Fibroblast of skin of back (primary cell): ENCODE data around the gene ENOSF1.
A peak's percentile ranks its signal among the peaks of the same experiment; 100 is the strongest.

Experiments
- DNase-seq: peaks from one replicate; pipeline ENCODE4 v3.0.0-alpha.2; 2013

The ENOSF1 gene

DNA sequence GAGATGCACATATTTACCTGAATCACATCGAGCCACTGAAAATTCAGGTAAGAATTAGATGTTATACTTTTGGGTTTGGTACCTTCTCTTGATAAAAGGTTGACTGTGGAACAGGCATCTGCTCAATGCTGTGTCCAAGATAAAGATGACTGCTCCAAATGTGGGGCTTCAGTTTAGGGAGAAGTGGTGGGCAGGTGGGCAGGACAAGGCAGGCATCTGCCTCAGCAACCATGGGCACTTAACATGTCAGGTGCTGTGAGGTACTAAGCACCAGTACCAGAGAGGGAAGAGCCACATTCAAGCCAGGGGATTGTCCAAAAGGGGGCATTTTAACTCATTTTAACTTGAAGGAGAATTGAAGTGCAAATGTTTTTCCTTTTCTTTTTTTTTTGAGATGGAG is 41.0 kb downstream of the ENOSF1 start:
- DNase-seq: no peak

GRCh38 chr18:670522-670921 is 41.9 kb downstream of the ENOSF1 start:
- DNase-seq: no peak

GRCh38 chr18:669077-669476 is 43.4 kb downstream of the ENOSF1 start:
- no peak for DNase-seq

DNA sequence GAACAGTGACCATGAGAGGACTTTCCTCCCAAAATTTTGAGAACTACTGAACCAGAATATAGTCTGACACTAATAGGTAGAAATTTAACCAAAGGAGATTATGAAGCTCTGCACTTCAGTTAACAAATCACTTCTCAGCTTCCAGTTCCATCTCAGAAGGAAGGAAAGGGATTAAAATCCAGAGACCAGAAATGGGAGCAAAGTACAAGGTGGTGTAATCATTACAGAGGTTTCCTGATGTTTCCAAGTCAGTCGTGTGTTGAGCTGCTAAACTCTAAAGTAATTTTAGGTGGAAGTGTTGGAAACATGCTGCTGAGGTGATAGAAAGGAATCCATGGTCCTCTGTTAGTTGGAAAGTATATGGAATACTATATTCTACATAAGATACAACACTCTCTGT is 44.2 kb downstream of the ENOSF1 start:
- DNase-seq: no peak

DNA sequence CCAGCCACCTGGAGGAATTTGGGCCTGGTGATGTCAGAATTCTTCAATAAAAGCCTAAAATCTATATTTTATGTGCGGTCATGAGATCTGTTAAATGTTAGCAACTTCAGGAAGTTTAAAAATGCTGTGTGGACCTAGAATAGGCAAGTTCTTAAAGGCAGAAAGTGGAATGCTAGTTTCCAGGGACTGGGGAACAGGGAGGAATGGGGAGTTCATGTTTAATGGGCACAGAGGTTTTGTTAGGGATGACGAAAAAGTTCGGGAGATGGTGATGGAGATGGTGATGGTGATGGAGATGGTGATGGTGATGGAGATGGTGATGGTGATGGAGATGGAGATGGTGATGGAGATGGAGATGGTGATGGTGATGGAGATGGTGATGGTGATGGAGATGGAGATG is 45.8 kb downstream of the ENOSF1 start:
- DNase-seq: no peak

DNA sequence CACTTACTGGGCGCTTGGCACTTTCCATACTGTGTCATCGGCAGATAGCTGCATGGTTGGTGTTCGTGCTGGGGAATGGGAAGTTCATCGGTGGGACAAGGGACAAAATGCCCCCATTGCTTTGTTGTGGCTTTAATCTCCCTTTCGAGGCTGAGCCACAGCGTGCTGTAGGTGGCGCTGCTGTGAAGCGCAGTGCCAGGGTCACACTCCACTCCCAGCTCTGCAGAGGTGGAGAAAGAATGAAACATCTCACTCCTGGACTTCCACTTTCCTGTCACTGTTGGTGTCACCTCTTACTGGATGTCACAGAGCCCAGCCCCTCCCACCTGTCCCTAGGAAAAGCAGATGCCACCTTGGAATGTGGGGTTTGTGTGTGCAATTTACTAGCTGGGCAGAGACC is 46.3 kb downstream of the ENOSF1 start:
- DNase-seq: no peak

GRCh38 chr18:662197-662596 is 50.2 kb downstream of the ENOSF1 start:
- DNase-seq: no peak

GRCh38 chr18:659597-659996 is 52.8 kb downstream of the ENOSF1 start:
- no peak for DNase-seq

DNA sequence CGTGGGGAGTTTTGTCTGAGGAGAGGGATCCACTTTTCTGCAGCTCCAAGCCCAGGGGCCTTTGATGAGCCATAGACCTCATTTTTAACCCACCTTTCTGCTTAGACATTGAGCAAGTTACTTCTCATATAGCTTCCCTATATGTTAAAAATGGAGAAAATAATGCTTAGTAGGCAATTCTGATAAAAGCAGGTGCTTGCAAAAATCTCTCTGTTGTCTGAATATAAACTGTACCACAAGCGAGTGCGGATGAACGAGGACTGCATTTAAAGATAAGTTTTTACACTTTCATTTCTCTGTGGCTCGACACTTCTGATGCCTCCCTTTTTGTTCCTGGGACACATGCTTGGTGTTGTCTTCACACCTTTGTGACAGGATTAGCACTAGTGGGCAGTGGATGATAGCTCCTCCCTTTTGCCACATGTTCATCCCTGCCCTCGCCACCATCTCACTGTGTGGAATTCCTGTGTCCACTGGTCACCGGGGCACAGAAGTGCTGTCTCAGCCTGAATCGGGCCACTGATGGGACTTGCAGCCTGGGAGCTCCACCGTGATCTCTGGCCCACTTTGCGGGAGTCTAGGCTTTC is 53.4 kb downstream of the ENOSF1 start:
- DNase-seq: no peak

DNA sequence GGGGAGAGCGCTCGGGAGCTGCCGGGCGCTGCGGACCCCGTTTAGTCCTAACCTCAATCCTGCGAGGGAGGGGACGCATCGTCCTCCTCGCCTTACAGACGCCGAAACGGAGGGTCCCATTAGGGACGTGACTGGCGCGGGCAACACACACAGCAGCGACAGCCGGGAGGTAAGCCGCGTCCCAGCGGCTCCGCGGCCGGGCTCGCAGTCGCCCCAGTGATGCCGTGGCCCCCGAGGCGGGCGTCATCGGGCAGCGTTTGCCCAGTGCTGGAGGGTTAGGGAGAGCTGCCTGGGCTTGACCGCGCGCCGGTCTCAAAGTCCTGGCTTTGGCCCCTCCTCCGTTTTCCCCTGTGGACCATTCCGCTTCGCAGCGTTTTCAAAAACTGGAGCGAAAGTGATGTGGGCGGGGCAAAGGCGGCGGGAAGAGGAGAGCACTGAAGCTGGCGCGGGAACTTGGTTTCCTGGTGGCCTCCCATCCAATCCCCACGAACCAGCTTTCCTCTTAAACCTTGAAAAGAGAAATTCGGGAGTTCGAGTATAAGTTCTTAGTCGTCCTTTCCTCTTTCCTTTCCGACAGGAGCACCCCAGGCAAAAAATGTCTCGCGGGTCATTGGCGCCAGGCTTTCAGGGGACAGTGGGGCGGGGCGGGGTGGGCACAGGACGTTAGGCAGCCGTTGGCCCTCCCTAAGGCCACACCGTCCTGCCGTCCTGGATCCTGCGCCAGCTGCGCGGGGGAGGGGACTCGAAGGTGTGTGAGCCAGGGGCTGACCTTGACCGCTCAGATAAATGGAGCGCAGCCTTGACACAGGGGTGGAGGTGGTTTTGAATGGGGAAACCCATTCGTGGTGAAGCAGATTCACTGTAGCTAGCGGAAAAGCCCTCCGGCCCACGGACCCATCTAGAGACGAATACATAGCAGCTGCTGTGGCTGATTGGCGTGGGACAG is 54.2 kb downstream of the ENOSF1 start:
- peak; percentile 92 for DNase-seq

GRCh38 chr18:657311-658000 is 55.0 kb downstream of the ENOSF1 start, which contains the start of gene TYMS:
Gene TYMS (plus strand): TSS chr18:657653. CDS start chr18:657743, 90 bp downstream.
- DNase-seq: peak; percentile 57

- no peak for DNase-seq
Observed at GRCh38 chr18:655445-655844, 57.0 kb downstream of the ENOSF1 start.

GRCh38 chr18:654601-655000 is 57.8 kb downstream of the ENOSF1 start:
- no peak for DNase-seq

- no peak for DNase-seq
Observed at GRCh38 chr18:653512-653911, 58.9 kb downstream of the ENOSF1 start.

DNA sequence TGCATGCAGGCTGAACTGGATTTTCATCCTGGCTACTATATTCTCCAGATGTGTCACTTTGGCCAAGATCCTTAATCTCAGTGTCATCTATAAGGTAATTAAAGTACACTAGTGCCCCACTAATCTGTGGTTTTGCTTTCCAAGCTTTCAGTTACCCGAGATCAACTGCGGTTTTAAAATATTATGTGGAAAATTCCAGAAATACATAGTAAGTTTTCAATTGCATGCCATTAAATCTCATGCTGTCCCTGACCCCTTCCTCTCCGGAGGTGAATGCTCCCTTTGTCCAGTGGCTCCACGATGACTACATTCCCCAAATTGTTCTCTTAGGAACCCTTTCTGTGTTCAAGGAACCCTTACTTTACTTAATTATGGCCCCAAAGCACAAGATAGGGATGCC is 60.3 kb downstream of the ENOSF1 start:
- DNase-seq: peak; percentile 57

GRCh38 chr18:650428-650858 is 62.0 kb downstream of the ENOSF1 start:
- DNase-seq: no peak

GRCh38 chr18:649341-649740 is 63.1 kb downstream of the ENOSF1 start:
- no peak for DNase-seq

GRCh38 chr18:647304-647703 is 65.1 kb downstream of the ENOSF1 start:
- no peak for DNase-seq

- DNase-seq: no peak
Observed at GRCh38 chr18:644395-645004, 67.9 kb downstream of the ENOSF1 start.

GRCh38 chr18:641224-641623 is 71.2 kb downstream of the ENOSF1 start:
- DNase-seq: no peak

DNA sequence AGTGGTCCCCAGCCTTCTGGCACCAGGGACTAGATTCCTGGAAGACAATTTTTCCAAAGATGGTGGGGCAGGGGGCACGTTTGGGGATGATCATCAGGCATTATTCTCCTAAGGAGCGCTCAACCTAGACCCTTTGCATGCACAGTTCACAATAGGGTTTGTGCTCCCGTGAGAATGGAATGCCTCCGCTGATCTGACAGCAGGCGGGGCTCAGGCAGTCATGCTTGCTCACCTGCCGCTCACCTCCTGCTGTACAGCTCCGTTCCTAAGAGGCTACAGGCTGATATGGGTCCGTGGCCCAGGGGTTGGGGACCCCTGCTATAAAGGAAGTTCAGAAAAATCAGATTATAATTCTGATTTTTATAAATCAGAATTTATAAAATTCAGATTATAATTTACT is 77.3 kb downstream of the ENOSF1 start:
- no peak for DNase-seq

- DNase-seq: peak; percentile 25
Observed at GRCh38 chr18:634551-635045, 77.8 kb downstream of the ENOSF1 start.

DNA sequence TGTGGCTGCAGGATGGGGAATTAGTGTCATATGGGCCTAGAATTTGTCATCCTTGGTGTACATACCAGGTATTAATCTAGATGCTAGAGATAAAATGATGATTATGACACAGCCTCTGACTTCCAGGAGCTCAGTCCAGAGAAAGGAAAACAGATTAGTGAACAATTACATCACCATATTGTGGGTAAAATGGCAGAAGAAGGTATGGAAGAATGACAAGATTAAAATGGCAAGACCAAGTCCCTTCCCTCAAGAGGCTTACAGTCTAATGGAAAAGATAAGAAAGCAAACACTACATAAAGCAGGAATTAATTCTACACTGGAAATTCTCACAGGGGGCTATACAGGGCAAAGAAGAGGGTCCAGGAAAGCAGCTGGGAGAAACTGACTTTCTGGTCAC is 80.9 kb downstream of the ENOSF1 start:
- DNase-seq: no peak
